SKM-1 treated with dmso at 0.1 percent for 144 hours (cell line): ENCODE data around the gene PLA2G10.
"Not testable (repeated sequence)": the region's sequence is repeated elsewhere in the genome, so short reads cannot be mapped to it uniquely, and the experiment has no call there.

Source experiments
- DNase-seq: peaks from one replicate; lab custom pipeline; 2025; ENCODE audit not compliant: unreplicated experiment; lab: John Stamatoyannopoulos, UW

Gene PLA2G10

DNA sequence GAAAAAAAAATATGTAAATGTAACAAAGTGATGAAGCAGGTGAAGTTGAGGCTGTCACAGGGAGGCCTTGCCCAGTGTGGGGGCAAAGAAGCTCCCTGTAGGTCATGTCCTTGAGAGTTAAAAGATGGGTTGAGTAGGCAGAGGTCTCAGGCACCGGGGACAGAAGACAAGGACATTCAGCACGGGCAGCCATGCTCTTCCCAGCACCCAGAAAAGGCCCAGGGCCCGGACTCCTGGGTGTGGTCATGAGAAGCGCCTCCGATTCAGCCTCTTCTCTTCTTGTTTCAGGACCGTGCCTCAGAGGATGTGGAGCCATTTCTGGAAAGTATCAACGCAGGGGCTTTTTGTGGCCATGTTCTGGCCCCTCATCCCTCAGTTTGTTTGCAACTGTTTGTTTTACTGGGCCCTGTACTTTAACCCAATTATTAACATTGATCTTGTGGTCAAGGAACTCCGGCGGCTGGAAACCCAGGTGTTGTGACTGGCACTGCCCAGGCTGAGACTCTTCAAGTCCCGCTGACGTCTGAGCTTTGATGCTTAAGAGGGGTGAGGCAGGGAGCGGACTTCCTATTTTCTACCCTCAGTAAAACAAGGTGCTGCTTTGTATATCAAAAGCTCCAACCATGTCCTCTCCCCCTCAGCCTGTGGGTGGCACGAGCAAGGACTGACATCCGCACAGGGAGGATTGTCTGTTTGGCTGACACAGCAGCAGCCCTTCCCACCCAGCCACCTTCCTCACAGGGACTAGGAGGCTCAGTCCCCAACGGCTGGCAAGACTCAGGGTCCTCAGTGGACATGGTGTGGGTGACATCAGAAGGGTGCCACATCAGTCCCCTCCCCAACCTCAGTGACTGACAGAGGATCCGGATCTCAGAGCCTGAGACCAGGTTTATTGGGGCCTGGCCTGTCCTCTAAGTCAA, 26.5 kb downstream of the PLA2G10 start:
- DNase-seq, result no peak

GRCh38 chr16:14658063-14658462, 36.0 kb downstream of the PLA2G10 start:
- DNase-seq, result no peak

DNA sequence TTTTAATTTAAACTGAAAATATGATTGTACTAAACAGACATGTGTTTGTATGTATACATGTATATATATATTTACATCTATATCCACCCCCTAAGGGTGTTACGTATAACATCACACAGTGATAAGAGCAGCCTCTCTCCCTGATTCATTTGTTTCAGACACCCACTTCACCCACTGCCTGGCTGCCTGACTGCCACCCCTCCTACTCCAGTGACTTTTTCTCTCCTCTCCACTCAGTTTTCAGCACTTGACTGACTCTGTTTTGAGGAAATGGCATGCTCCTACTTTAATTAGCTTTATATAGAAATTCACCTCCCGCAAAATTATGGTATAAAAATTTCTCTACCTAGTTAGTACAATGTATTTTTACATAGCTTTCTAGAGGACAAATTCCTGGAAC, 41.4 kb downstream of the PLA2G10 start:
- DNase-seq, result no peak

DNA sequence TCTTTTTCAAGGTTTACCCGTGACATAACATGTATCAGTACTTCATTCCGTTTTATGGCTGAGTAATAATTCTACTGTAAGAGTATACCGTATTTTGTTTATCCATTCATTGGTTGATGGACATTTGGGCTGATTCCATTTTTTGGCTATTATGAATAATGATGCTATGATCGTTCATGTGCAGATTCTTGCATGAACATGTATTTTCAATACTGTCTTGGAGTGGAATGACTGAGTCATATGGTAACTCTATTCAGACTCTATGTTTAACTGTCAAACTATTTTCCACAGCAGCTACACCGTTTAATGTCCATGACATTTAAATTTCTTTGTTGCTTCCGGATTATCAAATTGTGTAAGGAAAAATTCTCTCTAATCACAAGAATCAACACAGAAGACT, 43.5 kb downstream of the PLA2G10 start:
- DNase-seq, result no peak

DNA sequence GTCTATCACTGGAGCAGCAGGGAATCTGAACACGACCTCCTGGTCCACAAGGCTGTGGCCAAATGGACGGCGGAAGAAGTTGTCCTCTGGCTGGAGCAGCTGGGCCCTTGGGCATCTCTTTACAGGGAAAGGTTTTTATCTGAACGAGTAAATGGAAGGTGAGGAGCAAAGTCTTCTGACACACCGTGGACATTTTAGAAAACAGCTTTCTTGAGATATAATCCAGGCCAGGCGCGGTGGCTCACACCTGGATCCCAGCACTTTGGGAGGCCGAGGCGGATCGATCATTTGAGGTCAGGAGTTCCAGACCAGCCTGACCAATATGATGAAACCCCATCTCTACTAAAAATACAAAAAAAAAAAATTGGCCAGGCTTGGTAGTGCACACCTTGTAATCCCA, 44.3 kb downstream of the PLA2G10 start:
- no peak for DNase-seq

DNA sequence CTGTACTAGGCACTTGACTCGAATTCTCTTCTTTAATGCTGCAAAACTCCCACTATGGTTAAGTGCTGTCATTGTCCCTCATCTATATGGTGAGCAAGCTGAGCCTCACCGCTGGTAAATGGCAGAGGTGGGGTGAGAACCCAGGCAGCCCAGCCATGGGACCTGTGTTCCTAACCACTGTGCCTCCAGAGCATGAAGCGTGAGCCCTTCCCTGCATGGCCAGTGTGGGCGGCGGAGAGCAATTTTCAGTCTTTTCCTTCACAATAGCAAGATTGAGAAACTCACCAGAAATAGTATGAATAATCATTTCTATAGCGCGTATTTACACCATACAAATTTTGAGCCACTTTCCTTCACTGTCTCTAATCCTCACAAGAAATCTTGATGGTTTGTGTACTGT, 52.2 kb downstream of the PLA2G10 start:
- DNase-seq, result no peak

GRCh38 chr16:14641206-14641605, 52.9 kb downstream of the PLA2G10 start:
- no peak for DNase-seq

DNA sequence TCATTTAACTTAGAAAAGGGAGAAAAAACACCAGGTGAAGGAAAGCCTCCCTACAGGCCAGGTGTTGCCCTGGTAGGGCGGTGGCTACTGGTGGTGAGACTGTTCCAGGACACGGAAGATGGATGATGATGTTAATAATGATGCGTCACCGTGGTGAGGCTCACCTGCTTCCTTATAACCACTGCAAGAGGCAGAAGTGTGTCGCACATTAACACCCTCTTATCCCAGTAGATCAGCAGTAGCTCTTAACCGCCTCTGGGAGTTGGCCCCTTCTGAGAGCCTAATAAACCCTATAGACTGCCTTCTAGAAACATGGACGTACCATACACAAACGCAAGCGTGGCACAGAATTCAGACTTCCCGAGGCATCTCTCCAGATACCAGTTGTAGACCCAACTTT, 53.6 kb downstream of the PLA2G10 start:
- no peak for DNase-seq

- not testable (repeated sequence) for DNase-seq
These were observed 57.2 kb downstream of the PLA2G10 start for GRCh38 chr16:14636951-14637240.

- not testable (repeated sequence) for DNase-seq
These were observed 57.7 kb downstream of the PLA2G10 start for GRCh38 chr16:14636179-14636950.

GRCh38 chr16:14635395-14636165, 58.5 kb downstream of the PLA2G10 start:
- no peak for DNase-seq

- DNase-seq, result no peak
These were observed 59.8 kb downstream of the PLA2G10 start for GRCh38 chr16:14634389-14634725.

DNA sequence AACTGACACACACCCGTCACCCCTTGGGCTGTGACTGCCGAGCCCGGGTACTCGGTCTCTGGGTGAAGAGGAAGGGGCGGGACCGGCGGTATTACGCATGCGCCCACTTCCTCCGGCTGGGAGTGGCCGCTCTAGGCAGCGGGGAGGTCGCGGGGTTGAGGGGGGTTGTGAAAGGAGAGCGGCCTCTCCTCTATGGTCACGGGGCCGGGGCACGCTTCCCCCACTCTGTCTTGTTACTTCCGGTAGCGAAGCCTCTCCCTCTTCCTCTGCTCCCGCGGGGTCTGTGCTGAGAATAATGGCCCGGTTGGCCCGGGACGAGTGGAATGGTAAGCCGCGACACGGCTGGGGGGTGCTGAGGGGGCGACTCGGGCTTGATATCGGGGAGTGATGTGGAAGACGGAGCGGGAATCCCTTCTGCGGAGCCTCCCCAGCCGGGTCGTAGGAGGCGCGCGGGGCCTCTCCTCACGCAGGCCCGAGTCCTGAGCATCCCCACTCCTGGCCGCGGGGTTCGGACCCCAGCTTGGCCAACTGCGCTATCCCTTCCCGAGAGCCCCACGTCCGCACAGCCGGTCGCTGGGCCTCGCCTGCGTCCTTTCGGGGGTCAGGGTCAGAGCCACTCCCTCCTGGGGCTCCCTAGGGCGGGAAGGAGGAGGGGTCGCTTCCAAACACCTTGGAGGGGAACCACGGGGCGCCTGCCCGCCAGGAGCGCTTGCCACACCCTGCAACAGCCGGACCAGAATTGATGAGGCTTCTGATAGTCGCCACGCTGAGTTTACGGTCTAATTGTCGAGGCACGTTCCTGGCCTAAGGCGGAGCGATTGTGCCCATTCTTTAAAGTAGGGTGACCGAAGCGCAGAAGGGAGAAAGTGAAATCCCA, 61.2 kb downstream of the PLA2G10 start, which contains the start of gene BFAR:
Gene BFAR (plus strand): TSS at position 259 of the 877 bp plus-strand sequence. CDS start 11,396 bp downstream, outside the sequence.
- peak; percentile 95 for DNase-seq

DNA sequence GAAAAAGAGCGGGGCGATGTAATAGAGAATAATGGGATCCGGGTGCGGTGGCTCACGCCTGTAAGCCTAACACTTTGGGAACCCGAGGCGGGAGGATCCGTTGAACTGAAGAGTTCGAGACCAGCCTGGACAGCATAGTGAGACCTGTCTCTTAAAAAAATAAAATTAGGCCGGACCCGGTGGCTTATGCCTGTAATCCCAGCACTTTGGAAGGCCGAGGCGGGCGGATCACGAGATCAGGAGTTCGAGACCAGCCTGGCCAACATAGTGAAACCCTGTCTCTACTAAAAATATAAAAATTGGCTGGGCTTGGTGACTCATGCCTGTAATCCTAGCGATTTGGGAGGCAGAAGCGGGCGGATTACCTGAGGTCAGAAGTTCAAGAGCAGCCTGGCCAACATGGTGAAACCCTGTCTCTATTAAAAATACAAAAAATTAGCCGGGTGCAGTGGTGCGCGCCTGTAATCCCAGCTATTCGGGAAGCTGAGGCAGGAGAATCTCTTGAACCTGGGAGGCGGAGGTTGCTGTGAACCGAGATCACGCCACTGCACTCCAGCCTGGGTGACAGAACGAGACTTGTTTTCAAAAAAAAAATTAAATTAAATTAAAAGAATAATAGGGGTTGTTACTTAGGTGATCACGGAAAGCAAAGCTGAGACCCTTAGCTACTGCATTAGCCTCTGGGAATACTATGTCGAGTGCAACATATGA, 63.3 kb downstream of the PLA2G10 start:
- DNase-seq, result not testable (repeated sequence)

DNA sequence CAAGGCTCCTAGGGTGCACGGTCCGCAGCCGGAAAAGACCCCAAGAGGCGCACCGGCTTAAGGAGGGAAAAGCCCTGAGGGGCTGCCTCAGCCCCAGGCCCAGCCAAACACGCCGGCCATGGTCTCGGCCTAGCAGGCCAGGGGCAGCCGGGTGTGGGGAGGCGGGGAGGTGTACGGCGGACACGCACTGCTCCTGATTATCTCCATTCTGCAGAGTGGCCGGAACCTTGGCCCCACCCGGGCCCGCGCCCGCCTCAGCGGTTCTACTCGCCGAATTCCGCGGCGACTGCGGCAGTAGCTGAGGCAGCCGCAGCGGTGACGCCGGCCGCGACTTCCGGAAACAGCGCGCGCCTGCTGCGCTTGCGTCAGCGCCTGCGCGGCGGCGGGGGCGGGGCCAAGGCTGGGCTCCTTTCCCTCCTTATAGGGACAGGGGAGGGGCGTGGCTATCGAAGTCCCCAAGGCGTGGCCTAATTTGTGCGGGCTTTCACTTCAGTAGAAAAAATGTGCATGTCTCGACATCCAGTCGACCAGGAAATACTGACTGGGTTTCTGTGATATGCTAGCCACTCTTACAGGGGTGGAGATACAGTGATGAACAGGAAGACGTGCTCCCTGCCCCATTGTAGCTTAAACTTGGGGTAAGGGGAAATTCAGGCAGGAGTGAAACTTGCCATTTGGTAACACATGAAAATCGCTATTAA, 64.0 kb downstream of the PLA2G10 start, which contains the start of gene PARN:
Gene PARN (minus strand): TSS at position 342 of the 701 bp plus-strand sequence. CDS start 135 bp downstream, at position 207.
- peak; percentile 95 for DNase-seq

GRCh38 chr16:14629612-14629918, 64.5 kb downstream of the PLA2G10 start:
- no peak for DNase-seq

DNA sequence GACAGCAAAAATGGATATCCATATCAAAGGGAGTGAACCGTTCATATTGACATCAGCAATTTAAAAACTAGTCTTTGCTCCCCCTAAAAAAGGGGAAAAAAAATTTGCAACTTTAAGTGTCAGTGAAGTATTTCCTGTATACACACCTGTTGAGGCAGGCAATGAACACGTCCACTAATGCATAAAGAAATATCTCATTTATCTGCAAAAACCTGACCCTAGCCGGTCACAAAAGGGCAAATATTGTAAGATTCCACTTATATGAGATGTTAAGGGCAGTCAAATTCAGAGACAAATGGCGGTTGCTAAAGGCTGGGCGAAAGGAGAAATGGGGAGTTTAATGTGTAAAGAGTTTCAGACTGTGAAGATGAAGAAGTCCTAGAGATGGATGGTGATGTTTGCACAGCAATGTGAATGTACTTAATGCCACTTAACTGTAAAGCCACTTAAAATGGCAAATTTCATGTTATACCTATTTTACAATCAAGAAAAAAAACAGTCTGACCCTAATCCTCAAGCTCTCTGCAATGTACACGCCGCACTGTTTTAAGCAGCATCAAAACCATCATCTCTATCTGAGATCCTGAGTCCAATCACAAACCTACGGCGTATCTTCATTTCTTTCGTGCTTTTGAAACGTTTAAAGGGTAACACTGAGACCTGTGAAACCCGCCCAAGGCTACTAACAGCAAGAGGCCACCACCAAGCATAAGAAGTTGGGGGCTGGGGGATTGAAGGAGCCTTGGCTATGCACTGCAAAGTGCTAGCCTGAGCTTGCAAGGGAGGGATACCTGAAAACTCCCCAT, 65.1 kb downstream of the PLA2G10 start:
- DNase-seq, result no peak

DNA sequence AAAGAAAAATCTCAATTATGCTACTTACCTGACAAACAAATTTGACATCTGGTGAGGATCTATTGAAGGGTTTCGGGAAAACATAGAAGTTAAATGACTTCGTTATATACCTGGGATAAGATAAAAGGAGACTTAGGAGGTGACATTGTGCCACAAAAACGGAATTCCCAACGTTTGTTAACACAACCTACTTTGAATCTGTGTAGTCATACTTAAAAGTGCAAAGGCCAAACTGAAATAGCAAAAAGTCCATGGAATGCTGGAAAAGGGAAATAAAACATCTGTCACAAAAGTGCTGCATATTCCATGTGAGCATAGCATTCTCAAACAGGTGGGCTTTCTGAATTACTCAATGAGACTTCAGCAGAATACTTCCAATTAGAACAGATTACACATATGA, 67.0 kb downstream of the PLA2G10 start:
- no peak for DNase-seq
